Measurements from ENCODE around the gene RUFY1. TPM values are rescaled to one million over a fixed set of nuclear protein-coding genes. Genes with fewer than 3 reads are reported as not detected.
A peak's percentile ranks its signal among the peaks of the same experiment; 100 is the strongest.
"Not testable (repeated sequence)": the region's sequence is repeated elsewhere in the genome, so short reads cannot be mapped to it uniquely, and the experiment has no call there.

RUFY1 gene
- total and polyA plus RNA-seq, 12 donors, result 17.0 to 38.3 (median 21.4) TPM

DNA sequence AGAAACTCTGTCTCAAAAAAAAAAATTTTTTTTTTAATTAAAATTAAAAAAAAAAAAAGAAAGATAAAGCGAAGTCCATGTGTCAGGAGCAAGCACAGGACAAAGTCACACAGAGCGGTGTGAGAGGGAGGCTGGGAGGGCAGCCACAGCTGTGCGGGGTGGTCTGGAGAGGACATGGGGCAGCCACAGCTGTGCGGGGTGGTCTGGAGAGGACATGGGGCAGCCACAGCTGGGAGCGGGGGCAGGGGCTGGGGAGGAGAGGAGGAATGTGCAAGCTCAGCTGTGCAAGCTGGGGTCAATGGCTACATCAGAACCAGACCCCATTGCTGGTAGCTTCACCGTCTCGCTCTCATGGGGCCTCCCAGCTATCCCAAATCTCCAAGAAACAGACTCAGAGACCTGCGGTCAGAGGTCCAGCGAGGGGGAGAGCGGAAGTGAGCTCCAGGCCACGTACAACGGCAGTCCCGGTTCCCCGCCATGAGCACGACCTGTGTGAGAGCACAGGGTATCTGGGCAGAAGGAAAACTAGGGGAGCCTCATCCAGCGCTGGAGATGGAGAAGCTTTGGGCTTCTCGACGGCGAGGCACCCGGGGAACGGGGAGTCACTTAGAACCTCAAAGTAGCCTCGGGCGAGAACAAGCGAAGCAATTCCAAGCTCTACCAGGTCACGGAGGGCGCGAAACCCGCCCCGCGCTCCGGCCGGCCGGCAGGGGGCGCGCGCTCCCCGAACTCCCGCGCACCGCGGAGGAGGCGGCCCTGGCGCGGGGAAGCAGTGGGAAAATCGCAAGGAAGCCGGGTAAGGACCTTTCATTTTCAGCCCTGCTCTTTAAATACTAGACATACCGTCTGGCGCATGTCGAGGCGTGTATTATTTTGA is 107.2 kb downstream of the RUFY1 start:
- H3K9me3 ChIP-seq; intact Hi-C loops (cut with DNase I); H3K4me1 ChIP-seq; H3K27me3 ChIP-seq: not testable (repeated sequence)
- ATAC-seq (peak; percentile 92 to 98 (median 96)), DNase-seq (peak; percentile 16 to 22)
- H3K27ac ChIP-seq, result peak overlapping the region in 1 of 10 donors; percentile 62
- H3K4me3 ChIP-seq, result peak overlapping the region in 5 of 10 donors; percentile 22 to 38 (median 34)
- H3K36me3 ChIP-seq, result peaks cover 0 to 11% (median 0%) of the 10 kb centered on the region in 9 donors
- WGBS, 2 donors, result 23 to 30% methylated on average over 7 to 11 of the region's 50 CpGs
- TF ChIP-seq, protein P1, sequence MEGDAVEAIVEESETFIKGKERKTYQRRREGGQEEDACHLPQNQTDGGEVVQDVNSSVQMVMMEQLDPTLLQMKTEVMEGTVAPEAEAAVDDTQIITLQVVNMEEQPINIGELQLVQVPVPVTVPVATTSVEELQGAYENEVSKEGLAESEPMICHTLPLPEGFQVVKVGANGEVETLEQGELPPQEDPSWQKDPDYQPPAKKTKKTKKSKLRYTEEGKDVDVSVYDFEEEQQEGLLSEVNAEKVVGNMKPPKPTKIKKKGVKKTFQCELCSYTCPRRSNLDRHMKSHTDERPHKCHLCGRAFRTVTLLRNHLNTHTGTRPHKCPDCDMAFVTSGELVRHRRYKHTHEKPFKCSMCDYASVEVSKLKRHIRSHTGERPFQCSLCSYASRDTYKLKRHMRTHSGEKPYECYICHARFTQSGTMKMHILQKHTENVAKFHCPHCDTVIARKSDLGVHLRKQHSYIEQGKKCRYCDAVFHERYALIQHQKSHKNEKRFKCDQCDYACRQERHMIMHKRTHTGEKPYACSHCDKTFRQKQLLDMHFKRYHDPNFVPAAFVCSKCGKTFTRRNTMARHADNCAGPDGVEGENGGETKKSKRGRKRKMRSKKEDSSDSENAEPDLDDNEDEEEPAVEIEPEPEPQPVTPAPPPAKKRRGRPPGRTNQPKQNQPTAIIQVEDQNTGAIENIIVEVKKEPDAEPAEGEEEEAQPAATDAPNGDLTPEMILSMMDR (IDR thresholded peaks at IDR 0.05), result peak in 1 of 9 donors; percentile 15

DNA sequence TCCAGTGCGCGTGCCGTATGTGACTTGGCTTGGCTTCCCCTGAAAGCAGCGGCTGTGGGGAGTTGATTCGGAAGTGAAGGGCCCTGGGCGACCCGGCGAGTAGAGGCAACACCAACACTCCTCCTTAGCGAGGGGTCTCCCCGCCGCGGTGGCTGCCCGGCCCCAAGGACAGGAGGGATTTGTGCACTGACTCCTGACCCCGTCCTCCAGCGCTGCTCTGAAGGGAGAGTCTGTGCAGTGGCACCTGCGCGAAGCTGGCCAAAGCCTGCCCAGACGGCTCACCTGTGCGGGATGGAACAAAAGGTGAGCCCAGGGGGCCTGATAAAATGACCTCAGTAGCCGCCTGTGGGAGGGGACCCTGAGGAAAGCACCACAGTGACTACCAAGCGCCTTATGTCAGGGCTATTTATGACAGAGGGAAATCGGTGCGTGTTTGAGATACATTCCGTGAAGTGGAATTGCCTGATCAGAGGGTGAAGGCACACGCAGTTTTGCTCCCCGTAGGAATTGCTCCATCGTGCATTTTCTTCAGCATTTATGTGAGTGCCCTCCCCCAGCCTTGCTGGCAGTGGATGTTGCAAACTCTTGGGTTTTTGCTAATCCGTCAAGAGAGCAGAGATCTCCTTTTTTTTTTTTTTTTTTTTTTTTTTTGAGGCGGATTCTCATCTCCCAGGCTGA is 108.0 kb downstream of the RUFY1 start:
- 7 to 8% methylated on average over 10 of the region's 29 CpGs for WGBS, 2 donors
- intact Hi-C loops (cut with DNase I); H3K4me1 ChIP-seq; DNase-seq; H3K9me3 ChIP-seq; H3K27me3 ChIP-seq: not testable (repeated sequence)
- peaks cover 0 to 18% (median 0%) of the 10 kb centered on the region in 9 donors for H3K36me3 ChIP-seq
- H3K4me3 ChIP-seq, result peak overlapping the region; percentile 41 to 63 (median 56)
- TF ChIP-seq, protein P1 (IDR thresholded peaks at IDR 0.05), result peak in 1 of 9 donors; percentile 4
- ATAC-seq, result peak in 5 of 8 donors; percentile 5 to 46 (median 16)
- H3K27ac ChIP-seq, result peak overlapping the region in 6 of 10 donors; percentile 19 to 56 (median 48)

Other genes with a start within 250 kb of the RUFY1 start
- gene ADAMTS2, start 205.1 kb upstream of the RUFY1 start, total RNA-seq, result 10 to 100 TPM in 1 of 10 donors, 1 to 10 TPM in 9; 1.7 to 13.5 (median 3.0) TPM
- 1 to 10 TPM; 5.0 to 7.3 TPM for gene ADAMTS2, start 205.1 kb upstream of the RUFY1 start, polyA plus RNA-seq
- 100 to 1,000 TPM; 147 to 227 (median 168) TPM for gene HNRNPH1, start 73.1 kb downstream of the RUFY1 start, total RNA-seq
- gene HNRNPH1, start 73.1 kb downstream of the RUFY1 start, polyA plus RNA-seq, result 100 to 1,000 TPM; 114 to 217 TPM
- gene CBY3, start 130.5 kb downstream of the RUFY1 start, total RNA-seq, result not detected
- under 1 TPM in 1 of 2 donors, not detected in 1; 0.06 TPM for gene CBY3, start 130.5 kb downstream of the RUFY1 start, polyA plus RNA-seq
- 100 to 1,000 TPM; 372 to 659 (median 492) TPM for gene CANX, start 148.4 kb downstream of the RUFY1 start, total RNA-seq
- gene CANX, start 148.4 kb downstream of the RUFY1 start, polyA plus RNA-seq, result 100 to 1,000 TPM in 1 of 2 donors, 10 to 100 TPM in 1; 90.9 to 212 TPM
- gene MAML1, start 182.3 kb downstream of the RUFY1 start, total RNA-seq, result 10 to 100 TPM in 9 of 10 donors, 1 to 10 TPM in 1; 10.0 to 15.3 (median 12.5) TPM
- gene MAML1, start 182.3 kb downstream of the RUFY1 start, polyA plus RNA-seq, result 1 to 10 TPM; 5.5 to 9.4 TPM
- 10 to 100 TPM in 3 of 10 donors, 1 to 10 TPM in 7; 5.4 to 10.6 (median 7.9) TPM for gene LTC4S, start 243.4 kb downstream of the RUFY1 start, total RNA-seq
- gene LTC4S, start 243.4 kb downstream of the RUFY1 start, polyA plus RNA-seq, result 10 to 100 TPM; 10.5 to 20.0 TPM